Adrenal gland (tissue), 5 donors: ENCODE results near the gene CTBP2.

ENCODE experiments used
- POLR2A ChIP-seq, 2 donors: fragments of 450-650 bp; IDR thresholded peaks; one replicate each; pipeline ENCODE4 v1.6.1; 2017; ENCODE audit warnings: antibody characterized with exemption in 2 of 2, mild to moderate bottlenecking in 2 of 2, moderate library complexity in 1 of 2
- TF ChIP-seq, protein P1 (sequence below), 6 experiments: fragments of 450-650 bp in 4 of 6; fragments of 200-600 bp in 2 of 6; sonication (generic) in 1 of 6; IDR thresholded peaks; 1 replicate in 5 of 6; 2 replicates in 1 of 6; pipeline versions ENCODE4 v1.5.1 to v1.8.0; 2016 to 2021; ENCODE audit warnings: antibody characterized with exemption in 6 of 6, mild to moderate bottlenecking in 2 of 6, moderate library complexity in 1 of 6
- donor health status: DM: no; HTN: no; CAD: no.

DNA sequence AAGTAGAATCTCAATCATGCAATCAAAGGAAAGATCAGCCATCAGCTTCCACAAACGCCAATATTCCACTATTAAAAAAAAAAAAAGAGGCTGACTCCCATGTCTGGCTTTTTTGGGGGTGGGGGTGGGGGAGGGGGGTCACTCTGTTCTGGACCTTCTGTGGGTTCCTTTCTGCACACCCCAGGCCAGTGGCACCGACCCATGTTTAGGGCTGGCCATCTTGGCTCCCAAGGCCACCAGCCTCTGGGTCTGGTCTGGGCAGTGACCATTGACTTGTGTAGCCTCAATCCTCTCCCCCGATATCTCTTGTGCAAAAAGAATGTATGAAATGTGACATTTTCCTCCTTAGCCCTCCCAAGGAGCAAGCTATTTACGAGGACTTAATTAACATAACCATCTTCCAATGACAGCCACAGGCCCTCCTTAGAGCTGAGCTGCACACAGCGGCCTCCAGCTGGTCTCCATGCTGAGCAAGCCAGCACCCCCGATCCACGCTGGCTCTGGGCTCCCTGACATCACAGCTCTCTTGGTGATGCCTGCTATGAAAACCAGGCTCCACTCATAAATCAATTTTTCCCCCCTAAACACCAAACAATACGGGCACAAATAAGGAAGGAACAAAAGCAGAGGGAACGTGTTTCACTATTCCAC, 118.4 kb downstream of the CTBP2 start:
- TF ChIP-seq, protein P1, sequence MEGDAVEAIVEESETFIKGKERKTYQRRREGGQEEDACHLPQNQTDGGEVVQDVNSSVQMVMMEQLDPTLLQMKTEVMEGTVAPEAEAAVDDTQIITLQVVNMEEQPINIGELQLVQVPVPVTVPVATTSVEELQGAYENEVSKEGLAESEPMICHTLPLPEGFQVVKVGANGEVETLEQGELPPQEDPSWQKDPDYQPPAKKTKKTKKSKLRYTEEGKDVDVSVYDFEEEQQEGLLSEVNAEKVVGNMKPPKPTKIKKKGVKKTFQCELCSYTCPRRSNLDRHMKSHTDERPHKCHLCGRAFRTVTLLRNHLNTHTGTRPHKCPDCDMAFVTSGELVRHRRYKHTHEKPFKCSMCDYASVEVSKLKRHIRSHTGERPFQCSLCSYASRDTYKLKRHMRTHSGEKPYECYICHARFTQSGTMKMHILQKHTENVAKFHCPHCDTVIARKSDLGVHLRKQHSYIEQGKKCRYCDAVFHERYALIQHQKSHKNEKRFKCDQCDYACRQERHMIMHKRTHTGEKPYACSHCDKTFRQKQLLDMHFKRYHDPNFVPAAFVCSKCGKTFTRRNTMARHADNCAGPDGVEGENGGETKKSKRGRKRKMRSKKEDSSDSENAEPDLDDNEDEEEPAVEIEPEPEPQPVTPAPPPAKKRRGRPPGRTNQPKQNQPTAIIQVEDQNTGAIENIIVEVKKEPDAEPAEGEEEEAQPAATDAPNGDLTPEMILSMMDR (IDR thresholded peaks at IDR 0.05), result no peak
- no peak for TF ChIP-seq POLR2A (IDR thresholded peaks at IDR 0.05)
